GM18502 (cell line): ENCODE data around the gene CBX7.

Experiments
- ATAC-seq: cut with Tn5 transposase; IDR thresholded peaks from one replicate; pipeline ENCODE4 v1.9.1; 2021; ENCODE audit warnings: mild to moderate bottlenecking; ENCODE audit not compliant: unreplicated experiment, poor library complexity

CBX7 gene

DNA sequence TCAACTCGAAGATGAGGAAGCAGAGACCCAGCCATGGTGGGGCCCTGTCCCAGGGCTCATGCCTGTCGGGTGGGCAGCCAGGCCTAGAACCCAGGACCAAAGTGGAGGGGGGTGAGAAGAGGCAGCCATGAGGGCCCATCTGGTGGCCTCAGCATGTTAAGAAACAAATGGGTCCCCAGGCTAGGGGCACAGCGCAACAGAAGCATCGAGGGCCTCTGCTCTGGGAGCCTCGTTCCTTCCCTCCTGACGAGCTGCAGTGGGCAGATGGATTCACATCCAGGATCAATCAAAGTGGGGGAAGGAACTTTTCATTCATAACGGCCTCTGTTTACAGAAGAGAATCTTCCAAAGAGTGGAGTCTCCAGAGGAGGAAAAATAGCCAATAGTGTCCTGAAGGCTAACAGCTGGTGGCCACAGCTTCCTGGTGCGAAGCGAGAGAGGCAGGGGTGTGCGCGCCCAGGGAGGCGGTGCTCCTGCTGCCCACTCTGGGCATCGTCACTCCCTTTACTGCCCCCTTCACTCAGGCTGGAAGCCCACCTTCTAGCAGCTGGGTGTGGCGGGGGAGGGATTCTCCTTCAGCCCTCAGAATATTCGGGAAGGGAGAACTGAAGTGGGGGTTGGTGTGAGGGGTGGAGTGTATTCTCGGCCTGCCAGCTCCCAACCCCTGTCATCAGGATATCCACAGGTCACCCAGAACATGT lies 4.3 kb downstream of the CBX7 start:
- ATAC-seq, result no peak

DNA sequence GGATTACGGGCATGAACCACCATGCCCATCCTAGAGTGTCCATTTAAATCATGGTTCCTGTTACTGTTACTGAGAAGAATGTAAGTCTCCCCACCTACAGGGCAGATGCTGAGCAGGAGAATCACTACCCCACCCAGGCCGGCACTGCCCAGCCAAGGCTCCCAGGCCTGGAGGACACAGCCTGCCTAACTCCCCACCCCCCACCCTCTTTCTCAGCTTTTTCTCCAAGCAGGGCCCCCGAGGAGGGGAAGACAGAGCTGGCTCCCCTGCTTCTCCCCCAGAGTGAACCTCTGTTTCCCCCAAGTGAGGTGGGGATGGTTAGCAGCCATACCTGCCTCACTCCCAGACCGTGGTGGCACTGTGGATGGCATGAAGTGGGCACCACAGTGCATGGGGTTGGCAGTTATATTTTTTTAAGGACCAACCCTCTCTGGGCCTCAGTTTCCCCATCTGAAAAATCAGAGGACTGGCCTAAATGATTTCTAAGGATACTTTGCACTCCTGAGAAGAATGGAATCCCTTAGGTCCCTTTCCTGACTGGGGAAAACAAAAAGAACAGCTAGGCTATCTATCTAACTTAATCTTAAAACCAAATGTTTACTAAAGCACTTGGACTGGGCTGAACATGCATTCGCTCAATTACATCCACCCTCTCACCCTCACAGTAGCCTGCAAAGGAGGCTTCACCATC lies 5.0 kb downstream of the CBX7 start:
- no peak for ATAC-seq

- no peak for ATAC-seq
Measured at GRCh38 chr22:39146256-39147101, 6.0 kb downstream of the CBX7 start.

GRCh38 chr22:39144101-39144767 lies 8.2 kb downstream of the CBX7 start:
- ATAC-seq, result peak; percentile 23

- no peak for ATAC-seq
Measured at GRCh38 chr22:39142088-39142680, 10.3 kb downstream of the CBX7 start.

- ATAC-seq, result no peak
Measured at GRCh38 chr22:39139933-39140332, 12.5 kb downstream of the CBX7 start.

DNA sequence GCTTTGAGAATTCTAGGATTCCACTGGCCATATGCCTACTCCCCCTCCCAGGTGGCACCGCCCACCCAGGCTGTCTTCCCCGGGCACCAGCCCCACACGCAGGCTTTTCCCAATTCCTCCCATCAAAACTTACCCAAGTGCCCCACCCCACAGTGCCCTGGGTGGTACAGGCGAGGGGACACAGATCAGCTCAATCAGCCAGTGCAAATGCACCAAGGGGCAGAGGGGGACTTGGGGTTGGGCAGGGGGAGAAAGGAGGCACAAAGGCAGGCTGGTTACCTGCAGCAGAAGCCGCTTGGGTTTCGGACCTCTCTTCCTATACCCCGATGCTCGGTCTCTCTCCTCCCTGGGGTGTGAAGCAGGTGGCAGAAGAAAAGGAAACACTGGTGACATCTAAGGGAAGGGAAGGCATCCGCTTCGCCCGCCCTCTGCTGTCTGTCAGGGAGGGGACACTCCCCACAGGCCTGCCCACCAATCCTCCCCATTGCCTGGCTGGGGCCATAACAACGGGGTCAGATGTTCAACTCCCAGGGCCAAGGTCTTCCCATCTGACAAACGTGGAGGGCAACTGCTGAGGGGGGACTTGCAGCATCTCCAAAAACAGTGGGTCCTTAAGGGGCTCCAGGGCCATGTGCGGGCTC lies 14.0 kb downstream of the CBX7 start:
- ATAC-seq, result no peak

- ATAC-seq, result no peak
Measured at GRCh38 chr22:39136317-39136716, 16.2 kb downstream of the CBX7 start.

GRCh38 chr22:39135092-39135896 lies 17.2 kb downstream of the CBX7 start:
- ATAC-seq, result no peak

- ATAC-seq, result no peak
Measured at GRCh38 chr22:39134366-39135091, 18.0 kb downstream of the CBX7 start.

DNA sequence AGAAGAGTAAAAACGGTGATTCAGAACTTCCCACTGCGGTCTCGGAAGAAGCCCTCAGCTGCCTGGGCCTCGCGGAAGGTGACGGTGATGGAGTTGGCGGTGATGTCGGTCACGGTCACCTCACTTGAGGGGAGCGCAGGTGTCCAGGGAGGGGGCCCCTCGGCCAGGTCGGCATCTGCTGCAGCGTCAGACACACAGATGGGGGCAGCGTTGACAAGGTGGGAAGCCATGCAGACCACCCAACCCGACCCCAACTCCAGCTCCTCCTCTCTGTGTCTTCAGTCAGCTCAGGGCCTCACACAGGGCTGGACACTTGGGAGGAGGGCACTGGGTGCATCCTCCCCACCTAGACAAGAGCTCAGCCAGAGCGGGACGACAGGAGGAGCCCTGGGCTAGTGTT lies 18.6 kb downstream of the CBX7 start:
- no peak for ATAC-seq

GRCh38 chr22:39132871-39133524 lies 19.5 kb downstream of the CBX7 start:
- ATAC-seq, result no peak

DNA sequence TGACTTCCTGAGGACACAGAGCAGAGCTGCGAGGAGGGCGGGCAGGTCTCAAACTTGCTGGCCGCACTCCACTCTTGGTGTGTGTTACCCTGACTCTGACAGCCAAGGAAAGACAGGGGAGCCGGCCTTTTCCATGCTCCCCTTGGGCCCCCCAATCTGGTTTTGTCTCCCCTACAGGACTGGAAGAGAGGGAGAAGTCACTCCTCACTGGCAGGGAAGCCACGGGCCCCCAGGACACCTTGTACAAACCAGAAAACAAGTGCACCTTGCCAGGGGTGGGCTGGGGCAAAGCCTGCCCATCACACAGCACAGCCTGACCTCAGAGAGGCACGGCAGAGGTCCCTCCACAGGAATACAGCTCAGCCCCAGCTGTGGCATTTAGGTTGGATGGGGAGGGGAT lies 20.2 kb downstream of the CBX7 start:
- no peak for ATAC-seq

DNA sequence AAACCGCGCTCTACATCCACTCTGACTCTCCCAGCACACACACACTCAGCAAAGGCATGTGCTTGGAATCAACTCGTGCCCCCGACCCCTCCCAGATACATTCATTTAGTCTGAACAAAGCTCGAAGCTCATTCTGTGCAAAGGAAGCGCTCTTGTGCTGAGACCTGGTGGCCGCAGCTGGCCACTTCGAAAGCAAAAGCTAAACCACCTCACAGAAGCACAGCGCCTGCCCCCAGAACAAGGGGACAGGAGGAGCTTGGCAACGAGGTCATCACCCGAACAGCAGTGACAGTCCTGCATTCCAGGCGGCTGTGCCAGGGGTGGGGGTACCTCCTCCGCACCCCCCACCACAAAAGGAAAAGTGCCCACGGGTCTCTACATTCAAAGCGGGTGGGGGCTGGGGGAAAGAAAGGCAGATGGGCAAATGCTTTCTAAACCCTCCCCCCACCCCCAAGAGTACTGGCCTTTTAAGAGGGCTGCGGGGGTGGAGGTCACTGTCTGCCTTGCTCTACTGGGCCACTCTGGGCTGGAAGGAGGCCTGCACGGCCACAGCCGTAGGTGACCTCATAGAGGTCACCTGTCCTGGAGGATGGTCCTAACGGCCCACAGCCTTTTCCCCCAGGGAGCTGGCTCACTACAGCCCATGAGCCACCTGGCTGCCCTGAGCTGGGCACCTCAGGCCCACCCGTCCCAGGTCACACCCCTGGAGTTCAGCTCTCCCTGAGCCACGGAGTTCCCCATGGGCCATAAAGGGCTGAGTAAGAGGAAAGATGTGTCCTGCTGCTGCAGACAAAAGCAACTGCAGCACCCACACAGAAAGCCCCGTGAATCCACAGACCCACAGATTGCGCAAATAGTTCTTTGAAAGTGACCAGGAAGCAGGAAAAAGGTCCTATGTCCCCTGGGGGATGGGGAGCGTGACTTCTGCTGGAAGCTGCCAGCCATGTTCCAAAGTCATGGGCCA lies 21.3 kb downstream of the CBX7 start:
- ATAC-seq, result no peak

DNA sequence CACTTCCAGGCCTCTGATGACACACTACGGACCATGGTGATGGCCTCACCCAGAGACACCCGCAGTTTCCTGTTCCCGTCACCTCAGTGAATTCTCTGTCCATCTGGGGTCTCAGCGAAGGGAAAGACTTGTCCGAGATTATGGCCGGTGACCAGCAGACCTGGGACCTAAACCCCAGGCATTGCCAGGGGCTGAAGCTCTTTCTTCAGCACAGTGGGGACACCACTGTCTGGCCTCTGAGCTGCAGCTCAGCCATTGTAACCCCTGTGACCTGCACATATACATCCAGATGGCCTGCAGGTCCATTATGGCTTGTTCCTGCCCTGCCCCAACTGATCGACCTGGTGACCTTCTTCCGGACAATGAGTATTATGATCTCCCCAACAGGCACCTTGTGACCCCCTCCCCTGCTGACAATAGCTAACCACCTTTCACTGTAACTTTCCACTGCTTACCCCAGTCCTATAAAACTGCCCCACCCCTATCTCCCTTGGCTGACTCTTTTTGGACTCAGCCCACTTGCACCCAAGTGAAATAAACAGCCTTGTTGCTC lies 22.3 kb downstream of the CBX7 start:
- no peak for ATAC-seq

- no peak for ATAC-seq
Measured at GRCh38 chr22:39129746-39130145, 22.7 kb downstream of the CBX7 start.
